Tibial artery (tissue), 4 donors: ENCODE data around the gene HEATR1.
"Not testable (repeated sequence)": the region's sequence is repeated elsewhere in the genome, so short reads cannot be mapped to it uniquely, and the experiment has no call there.

ENCODE experiments used
- DNase-seq, 2 donors: peaks; one replicate each; pipeline ENCODE4 v3.0.0-alpha.2; 2019
- H3K27ac ChIP-seq, 2 donors: fragments of 200-600 bp; sonication (generic) in 1 of 2; 1 replicate in 1 of 2; 2 replicates in 1 of 2; pipeline ENCODE4 v1.5.1; 2018 to 2019; ENCODE audit warnings: mild to moderate bottlenecking in 1 of 2
- H3K27me3 ChIP-seq, 2 donors: fragments of 200-600 bp; sonication (generic) in 1 of 2; one replicate each; pipeline versions ENCODE4 v1.5.1 to v1.6.0; 2016 to 2019
- H3K36me3 ChIP-seq, 3 donors: fragments of 200-600 bp; sonication (generic) in 2 of 3; one replicate each; pipeline ENCODE4 v1.5.1; 2016 to 2019; ENCODE audit warnings: mild to moderate bottlenecking in 2 of 3
- H3K4me1 ChIP-seq, 4 donors: fragments of 200-600 bp; sonication (generic) in 2 of 4; 1 replicate in 3 of 4; 2 replicates in 1 of 4; pipeline ENCODE4 v1.5.1; 2016 to 2019
- H3K4me3 ChIP-seq, 2 donors: fragments of 200-600 bp; sonication (generic) in 1 of 2; 1 replicate in 1 of 2; 2 replicates in 1 of 2; pipeline ENCODE4 v1.5.1; 2018 to 2019; ENCODE audit warnings: mild to moderate bottlenecking in 2 of 2
- H3K9me3 ChIP-seq, 3 donors: fragments of 200-600 bp; sonication (generic) in 1 of 3; one replicate each; pipeline ENCODE4 v1.5.1; 2016 to 2019
- intact Hi-C: fragments of 100-400 bp; cut with DNase I; formaldehyde crosslinking; loops from one replicate; pipeline ENCODE4 v1.15.0; 2023; ENCODE audit warnings: low total_unique reads
- TF ChIP-seq, protein P1 (sequence below), 2 experiments: fragments of 200-600 bp in 1 of 2; fragments of 450-650 bp in 1 of 2; IDR thresholded peaks; one replicate each; pipeline ENCODE4 v1.5.1; 2017 to 2019; ENCODE audit warnings: antibody characterized with exemption in 2 of 2, mild to moderate bottlenecking in 1 of 2, moderate library complexity in 1 of 2

Gene HEATR1

DNA sequence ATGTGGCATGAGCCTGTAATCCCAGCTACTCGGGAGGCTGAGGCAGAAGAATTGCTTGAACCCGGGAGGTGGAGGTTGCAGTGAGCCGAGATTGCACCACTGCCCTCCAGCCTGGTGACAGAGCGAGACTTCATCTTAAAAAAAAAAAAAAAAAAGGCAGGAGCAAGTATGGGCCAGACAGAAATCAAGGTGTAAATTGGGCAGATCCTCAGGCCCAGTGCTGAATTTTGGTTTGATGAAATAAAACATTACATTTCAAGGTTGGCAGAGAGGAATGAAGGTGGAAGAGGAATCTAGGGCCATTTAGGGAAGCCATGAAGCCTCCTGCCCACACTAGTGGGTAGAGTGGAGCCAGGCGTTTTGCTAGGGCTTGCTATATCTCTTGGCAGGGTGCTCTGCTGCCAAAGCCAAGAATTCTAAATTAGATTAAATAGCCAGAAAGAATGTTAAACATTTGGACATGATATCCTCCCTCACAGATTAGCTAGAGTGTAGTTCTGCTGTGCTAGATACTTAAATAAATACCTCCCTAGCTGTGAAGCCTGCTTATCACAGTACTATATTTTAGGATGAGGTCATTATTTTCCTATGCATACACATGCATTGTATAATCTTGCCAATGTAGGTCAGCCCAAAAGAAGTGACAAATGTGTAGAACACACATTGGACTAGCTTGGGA is 97.2 kb downstream of the HEATR1 start:
- H3K9me3 ChIP-seq: no peaks in the 10 kb centered on the region
- DNase-seq: no peak
- H3K4me1 ChIP-seq: peaks cover 0 to 21% (median 3%) of the 10 kb centered on the region in 4 donors
- H3K36me3 ChIP-seq: no peaks in the 10 kb centered on the region
- H3K4me3 ChIP-seq: no peak overlapping the region
- no peak overlapping the region for H3K27ac ChIP-seq
- TF ChIP-seq, protein P1, sequence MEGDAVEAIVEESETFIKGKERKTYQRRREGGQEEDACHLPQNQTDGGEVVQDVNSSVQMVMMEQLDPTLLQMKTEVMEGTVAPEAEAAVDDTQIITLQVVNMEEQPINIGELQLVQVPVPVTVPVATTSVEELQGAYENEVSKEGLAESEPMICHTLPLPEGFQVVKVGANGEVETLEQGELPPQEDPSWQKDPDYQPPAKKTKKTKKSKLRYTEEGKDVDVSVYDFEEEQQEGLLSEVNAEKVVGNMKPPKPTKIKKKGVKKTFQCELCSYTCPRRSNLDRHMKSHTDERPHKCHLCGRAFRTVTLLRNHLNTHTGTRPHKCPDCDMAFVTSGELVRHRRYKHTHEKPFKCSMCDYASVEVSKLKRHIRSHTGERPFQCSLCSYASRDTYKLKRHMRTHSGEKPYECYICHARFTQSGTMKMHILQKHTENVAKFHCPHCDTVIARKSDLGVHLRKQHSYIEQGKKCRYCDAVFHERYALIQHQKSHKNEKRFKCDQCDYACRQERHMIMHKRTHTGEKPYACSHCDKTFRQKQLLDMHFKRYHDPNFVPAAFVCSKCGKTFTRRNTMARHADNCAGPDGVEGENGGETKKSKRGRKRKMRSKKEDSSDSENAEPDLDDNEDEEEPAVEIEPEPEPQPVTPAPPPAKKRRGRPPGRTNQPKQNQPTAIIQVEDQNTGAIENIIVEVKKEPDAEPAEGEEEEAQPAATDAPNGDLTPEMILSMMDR (IDR thresholded peaks at IDR 0.05): no peak
- intact Hi-C loops: no loop called here
- H3K27me3 ChIP-seq: no peaks in the 10 kb centered on the region

GRCh38 chr1:236504338-236504737 is 100.0 kb downstream of the HEATR1 start:
- H3K4me3 ChIP-seq, H3K36me3 ChIP-seq, H3K27ac ChIP-seq, intact Hi-C loops, DNase-seq, H3K27me3 ChIP-seq, H3K9me3 ChIP-seq: not testable (repeated sequence)
- H3K4me1 ChIP-seq: peaks cover 0 to 21% (median 3%) of the 10 kb centered on the region in 4 donors

- intact Hi-C loops: no loop called here
- no peak overlapping the region for H3K27ac ChIP-seq
- TF ChIP-seq, protein P1 (IDR thresholded peaks at IDR 0.05): no peak
- peaks cover 0 to 21% (median 3%) of the 10 kb centered on the region in 4 donors for H3K4me1 ChIP-seq
- no peaks in the 10 kb centered on the region for H3K36me3 ChIP-seq
- no peaks in the 10 kb centered on the region for H3K27me3 ChIP-seq
- peak in 1 of 2 donors; percentile 52 for DNase-seq
- H3K9me3 ChIP-seq: no peaks in the 10 kb centered on the region
- H3K4me3 ChIP-seq: peak overlapping the region; percentile 37
Measured at GRCh38 chr1:236502972-236503639, 101.2 kb downstream of the HEATR1 start.

DNA sequence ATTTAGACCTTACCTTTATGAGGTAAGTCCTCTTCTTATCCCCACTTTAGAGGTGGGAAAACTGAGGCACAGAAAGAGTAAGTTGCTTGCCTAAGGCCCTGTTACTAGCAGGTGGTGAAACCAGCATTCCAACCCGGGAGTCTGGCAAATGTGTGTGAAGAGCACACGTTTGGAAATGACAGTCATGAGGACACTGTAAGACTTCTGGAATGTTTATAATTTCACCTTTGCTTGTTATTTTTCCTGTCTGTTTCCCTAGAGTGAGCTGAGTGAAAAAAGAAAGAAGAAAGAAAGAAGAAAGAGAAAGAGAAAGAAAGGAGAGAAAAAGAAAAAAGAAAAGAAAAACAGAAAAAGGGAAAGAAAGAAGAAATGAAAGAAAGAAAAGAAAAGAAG is 101.7 kb downstream of the HEATR1 start:
- TF ChIP-seq, protein P1 (IDR thresholded peaks at IDR 0.05): no peak
- DNase-seq: no peak
- no peaks in the 10 kb centered on the region for H3K36me3 ChIP-seq
- intact Hi-C loops: no loop called here
- H3K4me1 ChIP-seq: peaks cover 0 to 19% (median 3%) of the 10 kb centered on the region in 4 donors
- peak overlapping the region; percentile 37 for H3K4me3 ChIP-seq
- no peaks in the 10 kb centered on the region for H3K9me3 ChIP-seq
- no peak overlapping the region for H3K27ac ChIP-seq
- H3K27me3 ChIP-seq: no peaks in the 10 kb centered on the region

DNA sequence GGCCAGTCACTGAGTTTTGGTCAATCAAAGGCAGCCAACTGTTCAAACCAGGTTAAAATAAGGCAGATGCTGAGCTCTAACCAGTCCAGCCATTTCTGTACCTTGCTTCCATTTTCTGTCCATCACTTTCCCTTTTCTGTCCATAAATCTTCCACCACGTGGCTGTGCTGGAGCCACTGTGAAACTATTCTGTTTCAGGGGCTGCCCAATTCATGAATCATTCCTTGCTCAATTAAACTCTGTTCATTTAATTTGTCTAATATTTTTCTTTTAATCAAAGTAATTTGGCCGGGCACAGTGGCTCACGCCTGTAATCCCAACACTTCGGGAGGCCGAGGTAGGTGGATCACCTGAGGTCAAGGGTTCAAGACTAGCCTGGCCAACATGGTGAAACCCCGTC is 103.2 kb downstream of the HEATR1 start:
- TF ChIP-seq, protein P1 (IDR thresholded peaks at IDR 0.05): no peak
- H3K27ac ChIP-seq: no peak overlapping the region

More for the DNA sequence above, 103.2 kb downstream of the HEATR1 start:
- Histone ChIP-seq H3K4me3 (no peak overlapping the region), H3K4me1 (peaks cover 0 to 11% (median 3%) of the 10 kb centered on the region in 4 donors), H3K36me3 (no peaks in the 10 kb centered on the region), H3K9me3 (no peaks in the 10 kb centered on the region), H3K27me3 (no peaks in the 10 kb centered on the region)
- intact Hi-C loops: no loop called here
- no peak for DNase-seq
